Measurements from ENCODE around the gene KIF4B.
"Not testable (repeated sequence)": the region's sequence is repeated elsewhere in the genome, so short reads cannot be mapped to it uniquely, and the experiment has no call there.

KIF4B gene

DNA sequence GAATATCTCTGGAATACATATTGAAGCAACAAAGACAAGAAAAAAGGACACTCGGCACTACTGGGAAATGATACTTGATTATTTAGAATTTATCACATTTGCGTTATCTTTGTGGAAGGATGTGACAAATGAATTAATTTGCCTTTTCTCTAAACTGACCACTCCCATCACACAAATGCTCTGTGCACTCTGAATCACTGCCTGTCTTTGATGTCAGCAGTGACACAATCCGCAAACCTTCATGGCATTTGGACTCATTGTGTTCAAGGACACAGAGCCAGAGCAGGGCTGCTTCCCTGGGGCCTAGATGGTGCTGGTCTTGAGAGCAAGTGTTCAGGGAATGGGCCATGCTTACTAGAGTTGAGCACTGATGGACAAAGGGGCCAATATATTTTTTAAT, 4.9 kb upstream of the KIF4B start:
- DNase-seq (ENCODE audit: low read depth) = no peak

DNA sequence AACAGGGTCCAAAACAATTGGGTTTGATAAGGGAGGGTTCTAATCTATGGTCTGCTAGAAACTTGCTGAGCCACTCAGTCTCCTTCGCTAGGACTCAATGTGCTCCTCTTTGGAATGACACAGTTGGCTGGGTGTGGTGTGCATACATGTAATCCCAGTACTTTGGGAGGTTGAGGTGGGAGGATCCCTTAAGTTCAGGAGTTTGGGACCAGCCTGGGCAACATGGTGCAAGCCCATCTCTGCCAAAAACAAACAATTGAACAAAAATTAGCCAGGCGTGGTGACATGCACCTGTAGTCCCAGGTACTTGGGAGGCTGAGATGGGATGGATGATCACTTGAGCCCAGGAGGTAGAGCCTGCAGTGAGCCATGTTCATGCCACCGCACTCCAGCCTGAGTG, 2.7 kb upstream of the KIF4B start:
- no peak for DNase-seq (ENCODE audit: low read depth)

DNA sequence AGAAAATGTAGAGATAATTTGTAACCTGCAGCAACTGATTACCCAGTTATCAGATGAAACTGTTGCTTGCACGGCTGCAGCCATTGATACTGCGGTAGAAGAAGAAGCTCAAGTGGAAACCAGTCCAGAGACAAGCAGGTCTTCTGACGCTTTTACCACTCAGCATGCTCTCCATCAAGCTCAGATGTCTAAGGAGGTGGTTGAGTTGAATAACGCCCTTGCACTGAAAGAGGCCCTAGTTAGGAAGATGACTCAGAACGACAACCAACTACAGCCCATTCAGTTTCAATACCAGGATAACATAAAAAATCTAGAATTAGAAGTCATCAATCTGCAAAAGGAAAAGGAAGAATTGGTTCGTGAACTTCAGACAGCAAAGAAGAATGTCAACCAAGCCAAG, 1.7 kb downstream of the KIF4B start:
- DNase-seq (ENCODE audit: low read depth) = no peak

DNA sequence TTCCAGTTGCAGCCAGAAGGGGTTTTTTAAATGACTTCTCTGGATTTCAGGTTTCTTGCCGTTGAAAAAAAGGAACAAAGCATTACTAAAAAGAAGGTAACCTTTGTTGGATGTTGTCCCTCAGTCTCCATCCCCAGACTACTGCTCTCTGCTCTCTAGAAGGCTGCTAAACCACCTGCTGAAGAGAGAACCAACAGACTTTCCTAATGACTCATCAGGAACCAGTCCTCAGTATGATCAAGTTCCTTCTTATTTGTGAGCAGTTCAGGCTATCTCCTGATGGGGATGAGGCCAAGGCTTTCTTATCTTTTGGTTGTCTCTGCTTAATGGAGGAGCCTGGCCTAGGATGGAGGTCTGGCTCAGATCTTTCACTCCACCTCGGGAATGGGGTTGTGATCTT, 4.1 kb downstream of the KIF4B start:
- no peak for DNase-seq (ENCODE audit: low read depth)

DNA sequence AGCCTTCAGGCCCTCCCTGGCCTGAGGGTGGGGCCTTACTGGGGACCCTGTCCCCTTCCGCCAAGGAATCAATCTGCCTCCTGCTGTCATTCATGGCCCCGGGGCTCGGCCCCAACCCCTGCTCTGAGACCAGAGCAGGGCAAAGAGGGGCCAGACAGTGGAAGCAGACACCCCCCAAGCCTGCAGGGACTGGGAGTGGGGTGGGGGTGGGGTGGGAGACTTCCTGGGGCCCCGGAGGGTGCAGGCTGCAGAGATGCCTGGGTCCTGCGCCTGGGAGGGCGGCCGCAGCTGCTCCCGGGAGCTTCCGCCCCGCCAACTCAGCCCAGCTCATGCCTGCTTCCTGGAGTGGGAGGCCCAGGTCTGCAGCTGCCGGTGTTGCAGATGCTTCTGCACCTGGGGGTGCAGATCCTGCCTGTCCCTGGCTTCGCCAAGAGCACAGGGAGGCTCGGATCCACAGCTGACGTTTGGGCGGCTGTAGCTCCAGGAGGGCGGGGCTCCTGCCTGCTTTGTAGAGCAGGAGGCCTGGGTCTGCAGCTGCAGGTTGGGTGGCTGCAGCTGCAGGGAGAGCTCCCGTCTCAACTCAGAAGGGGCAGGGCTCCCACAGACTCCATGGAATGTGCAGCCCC, 6.2 kb downstream of the KIF4B start:
- DNase-seq (ENCODE audit: low read depth) = no peak

DNA sequence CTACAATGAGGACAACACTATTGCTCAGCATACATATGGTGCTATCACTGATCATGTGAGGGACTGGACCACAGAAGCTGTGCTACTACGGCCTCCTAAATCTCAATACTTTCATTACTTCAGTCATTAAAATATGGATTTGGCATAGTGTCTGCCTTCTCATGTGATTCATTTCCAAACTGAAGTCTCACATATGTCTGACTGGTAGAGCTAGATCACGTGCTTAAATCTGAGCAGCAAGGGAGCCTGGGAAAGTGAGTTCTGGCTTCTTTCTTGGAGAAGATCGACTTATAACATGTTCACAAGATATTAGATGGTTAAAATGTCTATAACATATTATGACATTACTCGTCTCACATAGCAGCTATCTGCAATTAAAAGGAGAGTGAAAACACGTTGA, 8.3 kb downstream of the KIF4B start:
- DNase-seq (ENCODE audit: low read depth) = no peak

DNA sequence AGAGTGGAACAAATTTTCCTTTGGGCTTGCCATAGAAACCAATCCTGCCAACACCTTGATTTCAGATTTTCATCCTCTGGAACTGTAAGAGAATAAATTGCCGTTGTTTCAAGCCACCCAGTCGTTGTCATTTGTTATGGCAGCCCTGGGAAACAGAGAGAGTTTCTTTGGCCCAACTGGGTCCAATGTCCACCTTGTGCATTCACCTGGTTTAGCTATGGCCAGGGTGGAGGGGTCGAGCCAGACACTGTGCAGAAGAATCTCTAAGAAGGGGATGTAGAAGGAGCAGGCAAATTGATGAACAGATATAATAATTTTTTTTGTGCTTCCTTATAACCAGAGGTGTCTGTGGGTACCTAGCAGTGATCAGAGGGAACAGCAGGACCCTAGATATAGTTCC, 9.8 kb downstream of the KIF4B start:
- no peak for DNase-seq (ENCODE audit: low read depth)

DNA sequence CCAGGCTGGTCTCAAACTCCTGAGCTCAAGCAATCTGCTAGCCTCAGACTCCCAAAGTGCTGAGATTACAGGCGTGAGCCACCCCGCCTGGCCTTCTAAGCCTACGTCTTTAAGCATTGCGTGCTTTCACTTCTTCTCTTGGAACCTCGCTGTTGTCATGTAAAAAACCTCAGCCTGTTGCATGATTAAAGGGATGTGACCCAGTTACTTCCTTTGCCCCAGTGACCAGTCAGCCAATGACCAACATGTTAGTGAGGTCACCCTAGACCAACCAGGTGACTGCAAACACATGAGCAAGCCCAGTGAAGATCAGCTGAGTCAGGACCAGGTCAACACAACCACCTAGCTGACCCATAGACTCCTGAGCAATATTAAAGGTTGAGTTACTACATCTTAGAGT, 10.5 kb downstream of the KIF4B start:
- DNase-seq (ENCODE audit: low read depth) = no peak

DNA sequence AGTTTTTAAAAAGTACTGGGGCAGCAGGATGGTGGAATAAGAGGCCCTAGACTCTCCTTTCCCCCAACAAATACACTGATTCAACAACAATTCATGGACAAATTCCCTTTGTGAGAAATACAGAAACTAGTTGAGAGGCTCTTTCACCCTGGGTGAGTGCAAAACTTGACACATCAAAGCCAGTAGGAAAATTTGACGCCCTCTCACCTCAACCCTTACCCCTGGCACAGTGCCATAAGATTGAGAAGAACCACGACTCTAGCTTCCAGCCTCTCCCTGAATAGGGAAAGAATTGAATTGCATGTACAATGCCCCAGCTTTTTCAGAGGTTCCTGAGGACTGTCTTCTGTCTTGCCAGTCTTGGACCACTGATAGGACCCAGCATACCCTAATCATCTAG, 12.3 kb downstream of the KIF4B start:
- no peak for DNase-seq (ENCODE audit: low read depth)

DNA sequence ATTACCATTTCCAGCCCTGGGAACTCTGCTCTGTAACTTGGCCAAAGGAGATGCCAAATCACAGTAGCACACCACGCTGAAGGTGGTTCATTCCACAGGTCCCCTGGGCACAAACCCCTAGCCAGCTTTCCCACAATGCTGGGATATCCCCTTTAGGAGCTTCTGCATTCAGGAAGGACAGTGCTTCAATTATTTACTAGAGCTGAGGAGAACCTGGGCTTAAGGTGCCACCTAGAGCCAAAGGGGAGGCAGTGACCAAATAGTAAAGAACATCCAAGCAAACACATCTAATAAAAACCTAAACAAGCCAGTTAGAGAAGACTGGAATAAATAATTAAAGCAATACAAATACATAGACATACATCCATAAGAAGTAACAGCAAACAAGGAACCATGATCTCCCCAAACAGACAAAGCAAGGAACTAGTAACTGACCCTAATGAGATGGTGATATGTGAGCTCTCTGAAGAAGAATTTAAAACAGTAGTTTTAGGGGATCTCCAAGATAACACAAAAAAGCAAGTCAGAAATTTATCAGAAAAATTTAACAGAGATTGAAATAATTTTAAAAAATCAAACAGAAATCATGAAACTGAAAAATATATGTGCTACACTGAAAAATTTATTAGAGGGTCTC, 14.6 kb downstream of the KIF4B start:
- DNase-seq (ENCODE audit: low read depth) = no peak

DNA sequence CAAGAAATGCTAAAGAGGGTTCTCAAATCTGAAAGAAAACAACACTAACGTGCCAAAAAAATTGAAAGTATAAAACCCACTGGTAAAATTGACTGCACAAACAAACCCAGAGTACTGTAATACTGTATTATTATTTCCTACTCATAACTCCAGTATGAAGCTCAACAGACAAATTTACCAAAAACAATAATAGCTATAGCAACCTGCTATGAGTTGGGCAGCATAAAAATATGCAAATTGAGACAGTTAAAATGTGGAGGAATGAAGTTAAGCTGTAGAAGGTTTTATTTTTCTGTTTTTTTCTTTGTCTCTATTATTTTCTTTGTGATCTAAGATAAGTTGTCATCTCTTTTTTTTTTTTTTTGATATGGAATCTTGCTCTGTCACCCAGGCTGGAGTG, 15.7 kb downstream of the KIF4B start:
- DNase-seq (ENCODE audit: low read depth) = no peak

DNA sequence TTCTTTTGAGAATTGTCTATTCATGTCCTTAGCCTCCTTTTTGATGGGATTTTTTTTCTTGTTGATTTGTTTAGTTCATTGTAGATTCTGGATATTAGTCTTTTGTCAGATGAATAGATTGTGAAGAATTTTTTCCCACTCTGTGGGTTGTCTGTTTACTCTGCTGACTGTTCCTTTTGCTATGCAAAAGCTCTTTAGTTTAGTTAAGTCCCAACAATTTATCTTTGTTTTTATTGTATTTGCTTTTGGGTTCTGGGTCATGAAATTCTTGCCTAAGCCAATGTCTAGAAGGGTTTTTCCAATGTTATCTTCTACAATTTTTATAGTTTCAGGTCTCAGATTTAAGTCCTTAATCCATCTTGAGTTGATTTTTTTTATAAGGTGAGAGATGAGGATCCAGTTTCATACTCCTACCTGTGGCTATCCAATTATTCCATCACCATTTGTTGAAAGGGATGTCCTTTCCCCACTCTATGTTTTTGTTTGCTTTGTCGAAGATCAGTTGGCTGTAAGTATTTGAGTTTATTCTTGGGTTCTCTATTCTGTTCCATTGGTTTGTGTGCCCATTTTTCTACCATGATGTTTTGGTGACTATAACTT, 20.7 kb downstream of the KIF4B start:
- not testable (repeated sequence) for DNase-seq (ENCODE audit: low read depth)

DNA sequence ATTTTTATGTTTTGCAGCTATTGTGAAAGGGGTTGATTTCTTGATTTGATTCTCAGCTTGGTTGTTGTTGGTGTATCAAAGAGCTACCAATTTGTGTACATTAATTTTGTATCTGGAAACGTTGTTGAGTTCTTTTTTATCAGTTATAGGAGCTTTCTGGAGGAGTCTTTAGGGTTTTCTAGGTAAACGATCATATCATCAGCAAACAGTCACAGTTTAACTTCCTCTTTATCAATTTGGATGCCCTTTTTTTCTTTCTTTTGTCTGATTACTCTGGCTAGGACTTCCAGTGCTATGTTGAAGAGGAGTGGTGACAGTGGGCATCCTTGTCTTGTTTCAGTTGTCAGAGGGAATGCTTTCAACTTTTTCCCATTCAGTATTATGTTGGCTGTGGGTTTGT, 21.5 kb downstream of the KIF4B start:
- not testable (repeated sequence) for DNase-seq (ENCODE audit: low read depth)

DNA sequence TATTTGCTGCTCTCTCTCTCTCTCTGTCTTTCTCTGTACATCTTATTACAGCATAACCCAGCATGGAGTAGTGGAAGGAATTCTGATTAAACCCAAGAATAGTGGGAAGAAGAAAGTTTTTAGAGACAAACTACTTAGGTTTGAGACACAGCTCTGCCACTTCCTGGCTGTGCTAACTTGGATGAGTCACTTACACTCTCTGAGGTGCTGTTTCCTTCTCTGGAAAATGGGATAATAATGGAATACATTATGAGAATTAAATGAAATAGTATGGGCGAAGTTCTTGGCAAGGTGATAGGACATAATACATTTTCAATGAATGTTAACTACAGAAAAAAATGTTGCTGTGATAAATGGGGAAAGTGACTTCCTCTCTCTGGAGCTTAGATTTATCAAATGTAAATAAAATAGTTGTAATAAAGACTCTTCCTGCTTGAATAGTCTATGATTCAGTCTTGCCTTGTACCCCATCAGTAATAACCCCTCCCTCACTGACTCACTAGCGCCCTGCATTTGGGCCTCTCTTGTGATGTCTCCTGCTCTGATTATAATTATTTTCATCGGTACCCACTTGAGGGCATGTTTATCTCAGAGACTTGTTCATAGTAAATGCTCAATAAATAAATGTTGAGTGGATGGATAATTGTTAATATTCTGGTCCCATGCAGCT, 27.6 kb downstream of the KIF4B start:
- DNase-seq (ENCODE audit: low read depth) = no peak

DNA sequence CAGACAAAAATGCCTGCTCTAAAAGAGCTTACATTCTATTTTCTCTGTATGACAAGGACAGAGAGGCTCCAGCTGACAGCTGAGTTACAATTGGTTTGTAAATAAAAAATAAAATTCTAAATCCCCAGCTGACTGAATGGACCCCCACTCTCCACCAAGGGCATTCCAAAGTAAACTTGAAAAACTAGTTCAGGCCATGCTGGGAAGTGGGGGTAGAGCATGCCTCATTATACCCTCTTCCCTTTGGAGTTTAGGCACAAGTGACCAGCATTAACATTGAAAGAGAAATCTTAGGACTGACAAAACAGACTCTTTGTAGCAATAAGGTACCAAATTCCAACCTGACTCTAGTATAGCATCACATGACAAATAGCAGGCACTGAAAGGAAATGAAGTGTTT, 31.0 kb downstream of the KIF4B start:
- no peak for DNase-seq (ENCODE audit: low read depth)

DNA sequence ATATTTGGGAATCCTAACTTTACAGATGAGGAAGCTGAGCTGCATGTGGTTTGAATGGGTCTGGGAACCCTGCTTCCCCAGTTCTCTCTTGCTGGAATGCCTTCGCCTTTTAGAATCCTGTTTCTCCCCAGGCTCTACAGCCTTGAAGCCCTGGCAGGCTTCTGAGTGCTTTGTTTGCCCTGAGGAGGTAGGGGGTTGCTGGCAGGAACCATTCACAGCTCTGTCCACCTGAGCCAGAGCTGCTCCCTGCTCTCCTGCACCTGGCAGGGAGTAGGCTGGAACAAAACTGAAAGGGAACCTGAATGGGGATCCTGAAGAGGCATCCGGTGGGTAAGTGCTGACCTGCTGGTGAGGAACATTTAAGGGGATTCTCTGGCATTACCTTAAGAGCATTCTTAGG, 33.0 kb downstream of the KIF4B start:
- DNase-seq (ENCODE audit: low read depth) = no peak

DNA sequence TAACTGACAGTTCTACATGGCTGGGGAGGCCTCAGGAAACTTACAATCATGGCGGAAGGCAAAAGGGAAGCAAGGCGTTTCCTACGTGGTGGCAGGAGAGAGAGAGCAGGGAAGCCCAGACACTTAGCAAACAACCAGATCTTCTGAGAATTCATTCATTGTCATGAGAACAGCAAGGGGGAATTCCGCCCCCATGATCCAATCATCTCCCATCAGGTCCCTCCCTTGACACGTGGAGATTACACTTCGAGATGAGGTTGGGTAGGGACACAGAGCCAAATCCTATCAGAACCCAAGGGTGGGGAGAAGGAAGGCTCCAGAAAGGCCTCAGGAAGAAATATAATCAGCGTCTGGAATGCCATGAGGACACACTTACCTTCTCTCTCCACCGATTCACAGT, 34.3 kb downstream of the KIF4B start:
- no peak for DNase-seq (ENCODE audit: low read depth)

DNA sequence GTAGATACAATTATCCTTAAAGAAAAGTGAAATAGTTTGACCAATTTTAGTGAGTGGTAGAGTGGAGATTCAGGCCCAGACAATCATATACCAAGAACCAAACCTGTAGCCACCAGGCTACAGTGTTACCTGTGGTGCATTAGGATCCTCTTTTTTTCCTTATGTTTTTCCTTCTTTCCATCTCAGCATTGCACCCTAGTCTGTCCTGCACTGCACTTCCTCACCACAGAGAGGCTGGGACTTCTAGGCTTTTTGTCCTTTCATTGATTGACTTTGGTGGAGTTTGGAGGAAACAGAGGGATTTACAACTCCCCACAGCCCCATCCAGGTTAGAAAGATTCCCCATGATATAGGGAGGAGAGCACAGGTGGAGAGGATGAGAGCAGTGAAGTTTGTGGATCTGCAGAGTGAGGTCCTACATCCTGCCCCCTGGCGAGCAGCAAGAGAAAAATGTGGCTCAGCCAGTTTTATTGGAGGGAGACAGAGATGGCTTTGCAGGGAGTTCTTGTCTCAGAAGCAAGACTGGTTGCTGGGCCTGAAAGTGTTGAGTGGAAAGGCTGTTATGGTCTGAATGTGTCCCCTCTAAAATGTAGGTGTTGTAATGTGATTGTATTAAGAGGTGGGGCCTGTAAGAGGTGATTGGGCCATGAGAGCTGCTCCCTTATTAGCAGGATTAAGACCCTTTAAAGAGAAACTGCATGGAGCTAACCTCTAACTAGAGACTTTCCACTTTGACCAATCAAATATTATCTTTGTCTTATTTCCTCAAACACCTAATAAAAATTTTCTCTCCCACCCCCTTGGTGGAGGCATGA, 36.2 kb downstream of the KIF4B start:
- DNase-seq (ENCODE audit: low read depth) = no peak

DNA sequence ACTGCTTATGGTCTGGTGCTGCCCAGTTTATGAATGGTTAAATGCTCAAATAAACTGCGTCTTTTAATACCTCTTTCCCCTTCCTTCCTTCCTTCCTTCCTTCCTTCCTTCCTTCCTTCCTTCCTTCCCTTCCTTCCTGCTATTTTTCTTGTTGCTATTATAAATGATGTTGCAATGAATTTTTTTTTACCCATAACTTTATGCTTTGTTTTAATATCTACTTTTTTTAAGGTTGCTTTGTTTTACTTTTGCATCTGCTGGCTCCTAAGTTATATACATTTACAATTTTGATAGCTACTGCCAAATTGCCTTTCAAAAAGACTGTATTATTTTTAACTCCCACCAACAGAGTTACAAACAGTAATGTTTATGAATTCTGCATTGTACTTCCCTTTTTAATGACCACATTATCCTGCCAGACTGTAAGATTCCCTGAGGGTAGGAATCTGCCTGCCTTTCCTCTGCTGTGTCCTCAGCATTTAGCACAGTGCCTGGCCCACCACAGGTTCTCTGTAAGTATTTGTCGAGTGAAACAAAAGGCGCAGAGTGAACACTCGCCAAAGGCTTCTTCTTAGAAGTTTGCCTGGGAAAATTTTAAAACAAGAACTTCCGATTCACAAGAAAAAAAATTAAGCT, 36.9 kb downstream of the KIF4B start:
- no peak for DNase-seq (ENCODE audit: low read depth)

DNA sequence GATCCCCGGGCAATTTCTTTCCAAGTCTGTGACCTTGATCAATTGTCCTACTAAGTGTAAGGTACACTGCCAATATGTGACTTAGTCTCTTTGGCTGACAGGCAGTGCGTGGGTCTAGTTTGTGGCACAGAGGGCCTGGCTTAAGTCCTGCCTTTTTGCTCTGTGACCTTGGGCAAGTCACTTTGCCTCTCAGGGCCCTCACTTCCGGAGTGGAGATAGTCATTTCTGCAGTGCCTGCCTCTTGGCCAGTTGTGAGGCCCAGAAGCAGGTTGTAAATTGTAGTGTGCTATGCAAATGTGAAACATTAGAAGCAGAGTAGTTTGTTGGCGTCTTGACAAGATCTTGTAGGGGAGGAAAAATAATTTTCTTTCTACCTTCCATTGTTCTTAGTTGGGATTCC, 39.0 kb downstream of the KIF4B start:
- DNase-seq (ENCODE audit: low read depth) = no peak

DNA sequence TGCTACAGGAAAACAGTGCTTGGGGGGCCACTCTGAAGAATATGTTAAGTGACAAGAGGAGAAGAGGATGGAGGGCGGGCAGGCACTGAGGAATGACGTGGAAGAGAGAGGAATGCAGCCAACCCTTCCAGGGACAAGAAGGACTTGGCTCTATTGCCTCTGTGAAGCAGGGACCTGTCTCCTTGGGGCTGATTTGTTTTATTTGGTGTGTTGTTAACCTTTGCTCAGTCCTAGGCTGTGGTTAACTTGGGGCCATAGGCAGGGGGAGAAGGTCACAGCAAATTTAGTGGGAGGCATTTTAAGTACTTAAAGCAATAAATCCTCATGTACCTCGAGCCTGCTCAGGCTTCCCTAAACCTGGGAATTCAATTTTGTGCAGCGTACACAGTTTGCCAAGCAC, 39.9 kb downstream of the KIF4B start:
- DNase-seq (ENCODE audit: low read depth) = no peak

DNA sequence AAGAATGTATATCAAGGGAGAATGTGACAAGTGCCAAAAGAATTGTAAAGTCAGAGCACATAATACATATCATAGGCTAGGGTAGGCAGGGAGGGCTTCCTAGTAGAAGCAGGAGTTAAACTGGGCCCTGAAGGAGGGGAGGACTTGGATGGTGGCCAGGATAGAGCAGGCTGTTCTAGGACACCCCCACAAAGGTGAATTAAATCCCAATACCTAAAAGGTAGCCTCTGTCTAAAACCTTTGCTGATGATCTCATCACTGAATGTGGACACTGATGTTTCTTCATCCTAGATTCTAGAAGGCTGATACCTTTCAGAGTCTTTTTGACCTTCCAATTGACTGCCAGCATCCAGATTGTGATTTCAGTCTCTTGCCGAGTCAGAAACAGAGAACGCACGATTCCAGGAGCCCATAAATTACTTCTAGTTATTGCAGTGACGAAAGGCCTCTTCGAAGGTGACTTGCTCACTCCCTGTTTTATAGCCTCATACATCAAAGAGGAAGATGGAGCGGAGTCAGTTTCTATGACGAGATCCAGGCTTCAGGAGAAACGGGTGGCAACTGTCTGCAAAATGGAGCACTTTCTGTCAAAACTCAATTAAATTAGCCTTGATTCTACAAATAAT, 43.2 kb downstream of the KIF4B start:
- DNase-seq (ENCODE audit: low read depth) = no peak
